Ecto neural progenitor cell (in vitro differentiated cells): Measurements from ENCODE around the gene ERO1A.

Experiments
- DNase-seq: peaks from one replicate; pipeline ENCODE4 v3.0.0-alpha.2; 2018; ENCODE audit warnings: low spot score

The ERO1A gene

GRCh38 chr14:52694761-52695480 is 437 bp downstream of the ERO1A start:
- DNase-seq: no peak

- DNase-seq: no peak
Observed at GRCh38 chr14:52693532-52693931, 1.8 kb downstream of the ERO1A start.

- no peak for DNase-seq
Observed at GRCh38 chr14:52693036-52693435, 2.3 kb downstream of the ERO1A start.

GRCh38 chr14:52692248-52692962 is 3.0 kb downstream of the ERO1A start:
- no peak for DNase-seq

GRCh38 chr14:52690983-52691760 is 4.2 kb downstream of the ERO1A start:
- no peak for DNase-seq

- DNase-seq: no peak
Observed at GRCh38 chr14:52686176-52686575, 9.2 kb downstream of the ERO1A start.

- DNase-seq: no peak
Observed at GRCh38 chr14:52683985-52684520, 11.3 kb downstream of the ERO1A start.

GRCh38 chr14:52678591-52678990 is 16.8 kb downstream of the ERO1A start:
- no peak for DNase-seq

GRCh38 chr14:52663850-52664249 is 31.5 kb downstream of the ERO1A start:
- DNase-seq: no peak

- no peak for DNase-seq
Observed at GRCh38 chr14:52661314-52661713, 34.0 kb downstream of the ERO1A start.

GRCh38 chr14:52660832-52661231 is 34.5 kb downstream of the ERO1A start:
- no peak for DNase-seq

- DNase-seq: no peak
Observed at GRCh38 chr14:52660325-52660724, 35.0 kb downstream of the ERO1A start.

GRCh38 chr14:52656905-52657304 is 38.5 kb downstream of the ERO1A start:
- no peak for DNase-seq

GRCh38 chr14:52650774-52651173 is 44.6 kb downstream of the ERO1A start:
- no peak for DNase-seq

- no peak for DNase-seq
Observed at GRCh38 chr14:52649511-52649910, 45.8 kb downstream of the ERO1A start.

- DNase-seq: no peak
Observed at GRCh38 chr14:52641745-52642144, 53.6 kb downstream of the ERO1A start.

- no peak for DNase-seq
Observed at GRCh38 chr14:52640137-52640536, 55.2 kb downstream of the ERO1A start.

- no peak for DNase-seq
Observed at GRCh38 chr14:52619687-52620086, 75.7 kb downstream of the ERO1A start.

- no peak for DNase-seq
Observed at GRCh38 chr14:52618602-52619001, 76.8 kb downstream of the ERO1A start.

- DNase-seq: no peak
Observed at GRCh38 chr14:52610187-52610586, 85.2 kb downstream of the ERO1A start.

- no peak for DNase-seq
Observed at GRCh38 chr14:52609445-52610044, 85.8 kb downstream of the ERO1A start.

GRCh38 chr14:52607061-52607460 is 88.3 kb downstream of the ERO1A start:
- no peak for DNase-seq
